Brain microvascular endothelial cell (primary cell): ENCODE measurements around the gene CRTC1.

Experiments used
- DNase-seq: peaks from one replicate; pipeline ENCODE4 v3.0.0-alpha.2; 2020
- H3K27ac ChIP-seq: fragments of 250-450 bp; sonication (Bioruptor Pico); 2 replicates; pipeline ENCODE4 v1.5.1; 2020; ENCODE audit warnings: mild to moderate bottlenecking, moderate library complexity
- H3K27me3 ChIP-seq: fragments of 250-450 bp; sonication (Bioruptor Pico); replicated peaks from 2 replicates; pipeline ENCODE4 v1.5.1; 2020; ENCODE audit warnings: mild to moderate bottlenecking
- H3K36me3 ChIP-seq: fragments of 250-450 bp; sonication (Bioruptor Pico); replicated peaks from 2 replicates; pipeline ENCODE4 v1.5.1; 2020; ENCODE audit warnings: mild to moderate bottlenecking
- H3K4me3 ChIP-seq: 2 replicates; pipeline ENCODE4 v1.5.1; 2011; ENCODE audit warnings: low read depth, mild to moderate bottlenecking, control low read depth, low read length, moderate library complexity
- in situ Hi-C: cut with HindIII; loops from 2 replicates; pipeline ENCODE4 v1.10.0; 2017; ENCODE audit warnings: low sequenced_read_pairs, low pct_ligation_motif_present
- TF ChIP-seq, protein P1 (sequence below): IDR thresholded peaks from 2 replicates; pipeline ENCODE4 v1.5.1; 2011; ENCODE audit warnings: low read depth, mild to moderate bottlenecking, moderate library complexity, low read length, control low read depth, inconsistent platforms; ENCODE audit errors: missing control alignments

Gene CRTC1

DNA sequence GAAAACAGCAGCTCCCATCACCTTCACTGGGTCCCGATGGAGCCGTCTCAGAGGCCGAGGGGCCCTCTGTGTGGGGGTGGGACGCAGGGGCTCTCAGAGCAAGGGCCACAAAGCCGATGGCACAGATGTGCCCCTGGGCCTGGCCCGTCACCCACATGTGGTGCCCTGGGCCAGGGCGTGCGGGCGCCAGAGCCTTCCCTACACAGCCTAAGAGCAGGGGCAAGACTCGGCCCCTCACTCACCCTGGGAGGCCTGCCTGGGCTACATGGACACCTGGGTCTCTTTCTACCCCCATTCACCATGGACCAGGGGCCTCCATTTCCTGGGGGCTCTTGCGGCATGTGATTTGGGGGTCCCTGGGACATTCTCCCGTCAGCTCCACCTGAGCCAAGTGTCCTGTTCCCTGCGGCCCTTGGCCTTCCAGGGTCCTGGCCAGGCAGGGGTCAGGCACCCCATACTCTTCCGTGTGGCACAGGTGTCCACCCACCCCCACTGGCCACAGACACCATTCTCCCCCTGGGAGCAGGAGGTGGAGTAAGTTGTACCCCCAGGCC lies 97.6 kb downstream of the CRTC1 start:
- Histone ChIP-seq H3K4me3 (no peak overlapping the region), H3K27me3 (peaks cover 6% of the 10 kb centered on the region), H3K27ac (no peak overlapping the region), H3K36me3 (no peaks in the 10 kb centered on the region)
- in situ Hi-C loops, result no loop called here
- no peak for DNase-seq
- TF ChIP-seq, protein P1, sequence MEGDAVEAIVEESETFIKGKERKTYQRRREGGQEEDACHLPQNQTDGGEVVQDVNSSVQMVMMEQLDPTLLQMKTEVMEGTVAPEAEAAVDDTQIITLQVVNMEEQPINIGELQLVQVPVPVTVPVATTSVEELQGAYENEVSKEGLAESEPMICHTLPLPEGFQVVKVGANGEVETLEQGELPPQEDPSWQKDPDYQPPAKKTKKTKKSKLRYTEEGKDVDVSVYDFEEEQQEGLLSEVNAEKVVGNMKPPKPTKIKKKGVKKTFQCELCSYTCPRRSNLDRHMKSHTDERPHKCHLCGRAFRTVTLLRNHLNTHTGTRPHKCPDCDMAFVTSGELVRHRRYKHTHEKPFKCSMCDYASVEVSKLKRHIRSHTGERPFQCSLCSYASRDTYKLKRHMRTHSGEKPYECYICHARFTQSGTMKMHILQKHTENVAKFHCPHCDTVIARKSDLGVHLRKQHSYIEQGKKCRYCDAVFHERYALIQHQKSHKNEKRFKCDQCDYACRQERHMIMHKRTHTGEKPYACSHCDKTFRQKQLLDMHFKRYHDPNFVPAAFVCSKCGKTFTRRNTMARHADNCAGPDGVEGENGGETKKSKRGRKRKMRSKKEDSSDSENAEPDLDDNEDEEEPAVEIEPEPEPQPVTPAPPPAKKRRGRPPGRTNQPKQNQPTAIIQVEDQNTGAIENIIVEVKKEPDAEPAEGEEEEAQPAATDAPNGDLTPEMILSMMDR, result no peak

GRCh38 chr19:18781885-18782527 lies 98.5 kb downstream of the CRTC1 start:
- TF ChIP-seq, protein P1, result no peak
- Histone ChIP-seq H3K4me3 (no peak overlapping the region), H3K36me3 (no peaks in the 10 kb centered on the region), H3K27ac (no peak overlapping the region), H3K27me3 (peaks cover 13% of the 10 kb centered on the region)
- DNase-seq, result no peak
- in situ Hi-C loops, result no loop called here

DNA sequence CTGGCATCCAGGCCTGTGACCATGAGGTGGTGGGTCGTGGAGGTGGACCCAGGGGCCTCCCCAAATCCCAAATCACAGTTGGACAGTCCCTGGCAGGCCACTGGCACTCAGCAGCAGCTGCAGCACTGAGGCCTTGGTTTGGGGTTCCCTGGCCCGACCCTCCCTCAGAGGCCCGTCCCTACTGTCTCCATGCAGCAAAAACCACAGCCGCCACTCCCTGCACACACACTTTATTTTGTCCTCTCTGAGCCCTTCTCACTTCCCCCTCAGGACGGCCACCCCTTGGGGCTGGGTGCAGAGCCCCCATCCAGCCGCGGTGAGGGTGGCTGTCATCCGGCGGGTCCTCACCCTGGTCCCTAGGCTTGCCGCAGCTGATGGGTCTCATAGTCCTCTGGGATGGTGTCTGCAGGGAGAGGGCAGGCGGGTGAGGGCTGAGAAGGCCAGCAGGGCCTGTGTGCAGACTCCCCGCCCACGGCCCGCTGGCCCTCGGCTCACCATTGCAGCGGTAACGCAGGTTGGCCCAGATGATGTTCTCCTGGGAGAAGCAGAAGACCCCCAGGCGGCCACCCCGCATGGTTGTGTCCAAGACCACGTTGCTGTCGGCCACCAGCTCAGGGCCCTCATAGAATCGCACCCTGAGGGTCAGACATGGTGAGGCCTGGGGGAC lies 99.2 kb downstream of the CRTC1 start:
- in situ Hi-C loops, result no loop called here
- Histone ChIP-seq H3K4me3 (no peak overlapping the region), H3K27ac (no peak overlapping the region), H3K27me3 (peaks cover 19% of the 10 kb centered on the region), H3K36me3 (no peaks in the 10 kb centered on the region)
- TF ChIP-seq, protein P1, result no peak
- DNase-seq, result no peak

DNA sequence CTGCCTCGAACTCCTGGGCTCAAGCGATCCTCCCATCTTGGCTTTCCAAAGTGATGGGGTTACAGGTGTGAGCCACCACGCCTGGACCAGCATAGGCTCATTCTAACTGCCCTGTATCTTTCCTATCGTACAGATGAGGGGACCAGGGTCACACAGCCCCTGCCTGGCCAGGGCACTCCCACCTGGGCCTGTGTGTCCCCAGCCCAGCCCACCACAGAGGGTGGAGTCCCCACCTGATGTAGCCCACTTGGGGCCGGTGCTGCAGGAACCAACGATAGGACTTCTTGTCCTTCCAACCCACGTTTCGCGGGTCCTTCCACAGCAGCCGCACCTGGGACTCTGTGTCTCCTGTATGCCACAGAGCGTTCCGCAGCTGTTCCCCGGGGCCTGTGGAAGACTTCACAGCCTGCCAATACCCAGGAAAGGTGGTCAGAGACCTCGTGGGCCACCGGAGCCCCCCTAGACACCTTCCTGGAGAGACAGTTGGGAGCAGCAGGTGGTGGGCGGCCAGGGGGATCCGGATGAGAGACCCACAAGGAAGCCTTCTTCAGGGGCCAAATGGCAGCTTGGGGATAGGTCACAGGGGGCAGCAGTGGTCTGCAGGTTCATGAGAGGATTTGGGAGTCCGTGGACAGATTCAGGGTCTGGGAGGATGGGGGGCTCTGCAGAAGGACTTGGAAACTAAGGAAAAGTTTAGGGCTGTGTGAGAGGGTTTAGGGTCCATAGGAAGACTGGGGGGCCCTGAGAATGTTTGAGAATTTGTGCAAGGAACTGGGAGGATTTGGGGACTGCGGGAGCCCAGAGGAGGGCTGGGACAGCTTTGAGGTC lies 100.7 kb downstream of the CRTC1 start:
- TF ChIP-seq, protein P1, result no peak
- DNase-seq, result no peak
- no peak overlapping the region for H3K4me3 ChIP-seq
- H3K36me3 ChIP-seq, result no peaks in the 10 kb centered on the region
- in situ Hi-C loops, result no loop called here
- H3K27ac ChIP-seq, result no peak overlapping the region
- H3K27me3 ChIP-seq, result peaks cover 30% of the 10 kb centered on the region

DNA sequence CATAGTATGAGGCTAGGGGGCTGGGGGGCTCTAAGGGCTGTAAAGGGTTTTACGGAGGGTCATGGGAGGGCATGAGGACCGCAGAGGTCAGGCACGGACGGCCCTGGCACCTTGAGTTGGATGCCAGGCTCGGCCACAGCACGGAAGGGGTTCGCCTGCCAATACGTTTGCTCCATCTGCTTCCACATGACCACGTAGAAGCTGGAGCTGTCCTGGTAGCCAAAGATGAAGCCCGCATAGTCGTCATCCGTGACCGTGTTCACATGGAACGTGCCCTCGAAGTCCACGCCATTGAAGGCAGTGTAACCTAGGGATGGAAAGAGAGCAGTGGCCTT lies 101.3 kb downstream of the CRTC1 start:
- Histone ChIP-seq H3K36me3 (no peaks in the 10 kb centered on the region), H3K27me3 (peaks cover 36% of the 10 kb centered on the region), H3K27ac (no peak overlapping the region), H3K4me3 (no peak overlapping the region)
- TF ChIP-seq, protein P1, result no peak
- DNase-seq, result no peak
- in situ Hi-C loops, result no loop called here
